HAP-1 (cell line): Measurements from ENCODE around the gene PRKN.
"Not testable (repeated sequence)": the region's sequence is repeated elsewhere in the genome, so short reads cannot be mapped to it uniquely, and the experiment has no call there.

Experiments
- DNase-seq, 2 experiments: peaks; one replicate each; pipeline ENCODE4 v3.0.0-alpha.2; 2016 to 2020; ENCODE audit warnings: low spot score in 2 of 2
- H3K27me3 ChIP-seq: fragments of 250-450 bp; sonication (Bioruptor Pico); 2 replicates; pipeline ENCODE4 v1.5.1; 2020; ENCODE audit warnings: low read depth, mild to moderate bottlenecking, moderate library complexity
- H3K36me3 ChIP-seq: fragments of 250-450 bp; sonication (Bioruptor Pico); replicated peaks from 2 replicates; pipeline ENCODE4 v1.5.1; 2020; ENCODE audit warnings: mild to moderate bottlenecking
- H3K4me1 ChIP-seq: fragments of 250-450 bp; sonication (Bioruptor Pico); 2 replicates; pipeline ENCODE4 v1.5.1; 2020; ENCODE audit warnings: mild to moderate bottlenecking
- H3K4me3 ChIP-seq: fragments of 250-450 bp; sonication (Bioruptor Pico); 2 replicates; pipeline ENCODE4 v1.5.1; 2020; ENCODE audit warnings: mild to moderate bottlenecking, moderate library complexity
- H3K9me3 ChIP-seq: fragments of 250-450 bp; sonication (Bioruptor Pico); 2 replicates; pipeline ENCODE4 v1.5.1; 2020; ENCODE audit warnings: mild to moderate bottlenecking, moderate library complexity
- in situ Hi-C: fragments of 300-500 bp; cut with MboI; formaldehyde crosslinking; loops from 3 replicates; pipeline ENCODE4 v1.14.3; 2020; ENCODE audit warnings: low sequenced_read_pairs, inconsistent platforms, mixed read lengths

The PRKN gene

GRCh38 chr6:162680367-162680766, 47.2 kb downstream of the PRKN start:
- in situ Hi-C loops: no loop called here
- Histone ChIP-seq H3K9me3 (no peaks in the 10 kb centered on the region), H3K36me3 (no peaks in the 10 kb centered on the region), H3K4me1 (no peaks in the 10 kb centered on the region; the same call in 1 of the 2 replicates), H3K4me3 (no peak overlapping the region), H3K27me3 (no peaks in the 10 kb centered on the region)
- no peak for DNase-seq

GRCh38 chr6:162679681-162680080, 47.9 kb downstream of the PRKN start:
- in situ Hi-C loops: no loop called here
- H3K4me1 ChIP-seq: no peaks in the 10 kb centered on the region; the same call in 1 of the 2 replicates
- no peaks in the 10 kb centered on the region for H3K36me3 ChIP-seq
- no peaks in the 10 kb centered on the region for H3K9me3 ChIP-seq
- no peak for DNase-seq
- H3K27me3 ChIP-seq: no peaks in the 10 kb centered on the region
- H3K4me3 ChIP-seq: no peak overlapping the region

DNA sequence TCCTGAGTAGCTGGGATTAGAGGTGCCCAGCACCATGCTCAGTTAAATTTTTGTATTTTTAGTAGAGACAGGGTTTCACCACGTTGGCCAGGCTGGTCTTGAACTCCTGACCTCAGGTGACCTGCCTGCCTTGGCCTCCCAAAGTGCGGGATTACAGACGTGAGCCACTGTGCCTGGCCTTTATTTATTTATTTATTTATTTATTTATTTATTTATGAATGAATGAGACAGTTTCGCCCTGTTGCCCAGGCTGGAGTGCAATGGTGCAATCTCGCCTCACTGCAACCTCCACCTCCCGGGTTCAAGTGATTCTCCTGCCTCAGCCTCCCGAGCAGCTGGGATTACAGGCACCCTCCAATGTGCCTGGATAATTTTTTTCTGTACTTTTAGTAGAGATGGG, 48.7 kb downstream of the PRKN start:
- H3K27me3 ChIP-seq, in situ Hi-C loops, H3K4me1 ChIP-seq, H3K9me3 ChIP-seq, DNase-seq, H3K4me3 ChIP-seq, H3K36me3 ChIP-seq: not testable (repeated sequence)

GRCh38 chr6:162675503-162675902, 52.1 kb downstream of the PRKN start:
- H3K27me3 ChIP-seq: no peaks in the 10 kb centered on the region
- in situ Hi-C loops: no loop called here
- no peak overlapping the region for H3K4me3 ChIP-seq
- no peak for DNase-seq
- H3K36me3 ChIP-seq: no peaks in the 10 kb centered on the region
- H3K9me3 ChIP-seq: no peaks in the 10 kb centered on the region
- H3K4me1 ChIP-seq: peaks cover 4% of the 10 kb centered on the region

DNA sequence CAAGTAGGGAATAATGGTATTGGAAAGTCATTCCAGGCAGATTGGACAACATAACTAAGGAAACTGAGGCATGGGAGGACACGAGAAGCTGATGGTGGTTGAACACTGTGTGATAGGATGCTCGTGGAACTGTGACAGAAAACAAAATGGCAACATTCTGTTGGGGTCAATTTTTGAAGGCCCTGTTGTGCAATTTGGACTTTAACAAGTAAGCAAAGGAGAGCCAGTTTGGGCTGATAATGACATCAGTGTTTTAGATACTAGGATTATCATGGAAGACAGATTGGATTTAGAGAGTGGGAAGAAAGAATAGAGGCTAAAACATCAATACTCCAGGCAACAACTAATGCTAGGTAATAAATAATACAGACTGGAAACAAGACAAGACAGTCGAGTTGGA, 53.1 kb downstream of the PRKN start:
- no peak for DNase-seq
- Histone ChIP-seq H3K4me1 (peaks cover 4% of the 10 kb centered on the region), H3K4me3 (no peak overlapping the region), H3K36me3 (no peaks in the 10 kb centered on the region), H3K9me3 (no peaks in the 10 kb centered on the region), H3K27me3 (no peaks in the 10 kb centered on the region)
- in situ Hi-C loops: no loop called here

GRCh38 chr6:162671580-162672165, 55.9 kb downstream of the PRKN start:
- no peak for DNase-seq
- Histone ChIP-seq H3K36me3 (no peaks in the 10 kb centered on the region), H3K9me3 (no peaks in the 10 kb centered on the region), H3K4me1 (peaks cover 4% of the 10 kb centered on the region), H3K27me3 (no peaks in the 10 kb centered on the region), H3K4me3 (no peak overlapping the region)
- in situ Hi-C loops: no loop called here

GRCh38 chr6:162670345-162670744, 57.2 kb downstream of the PRKN start:
- in situ Hi-C loops: no loop called here
- H3K4me1 ChIP-seq: peaks cover 4% of the 10 kb centered on the region
- H3K4me3 ChIP-seq: no peak overlapping the region
- no peaks in the 10 kb centered on the region for H3K27me3 ChIP-seq
- no peak for DNase-seq
- H3K36me3 ChIP-seq: no peaks in the 10 kb centered on the region
- H3K9me3 ChIP-seq: no peaks in the 10 kb centered on the region

GRCh38 chr6:162666246-162666645, 61.3 kb downstream of the PRKN start:
- Histone ChIP-seq H3K36me3 (no peaks in the 10 kb centered on the region), H3K9me3 (no peaks in the 10 kb centered on the region), H3K4me3 (no peak overlapping the region), H3K4me1 (no peaks in the 10 kb centered on the region; the same call in 1 of the 2 replicates), H3K27me3 (no peaks in the 10 kb centered on the region)
- DNase-seq: no peak
- in situ Hi-C loops: no loop called here

DNA sequence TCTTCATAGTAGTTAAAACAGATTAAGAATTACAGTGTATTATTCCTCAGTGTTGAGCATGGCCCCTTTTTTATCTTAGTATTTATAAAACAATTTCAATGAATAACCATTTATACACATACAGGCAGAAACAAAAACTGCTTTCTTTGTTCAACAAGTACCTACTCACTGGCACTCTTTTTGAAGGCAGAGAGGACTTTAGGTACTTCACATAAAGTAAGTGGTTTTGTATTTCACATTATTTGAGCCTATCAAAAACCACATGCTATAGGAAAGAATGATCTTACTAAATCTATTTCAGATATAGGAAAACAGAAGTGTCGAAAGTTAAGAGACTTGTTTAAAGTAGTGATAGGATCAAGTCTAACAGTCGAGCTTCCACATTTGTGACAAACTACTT, 73.8 kb downstream of the PRKN start:
- no peaks in the 10 kb centered on the region for H3K9me3 ChIP-seq
- no peaks in the 10 kb centered on the region for H3K27me3 ChIP-seq
- in situ Hi-C loops: no loop called here
- no peak overlapping the region for H3K4me3 ChIP-seq
- DNase-seq: no peak
- no peaks in the 10 kb centered on the region; the same call in 1 of the 2 replicates for H3K4me1 ChIP-seq
- H3K36me3 ChIP-seq: no peaks in the 10 kb centered on the region

- Histone ChIP-seq H3K4me1 (no peaks in the 10 kb centered on the region; the same call in 1 of the 2 replicates), H3K4me3 (no peak overlapping the region), H3K36me3 (no peaks in the 10 kb centered on the region), H3K9me3 (no peaks in the 10 kb centered on the region), H3K27me3 (no peaks in the 10 kb centered on the region)
- in situ Hi-C loops: no loop called here
- DNase-seq: no peak
Measured at GRCh38 chr6:162651505-162651904, 76.1 kb downstream of the PRKN start.

DNA sequence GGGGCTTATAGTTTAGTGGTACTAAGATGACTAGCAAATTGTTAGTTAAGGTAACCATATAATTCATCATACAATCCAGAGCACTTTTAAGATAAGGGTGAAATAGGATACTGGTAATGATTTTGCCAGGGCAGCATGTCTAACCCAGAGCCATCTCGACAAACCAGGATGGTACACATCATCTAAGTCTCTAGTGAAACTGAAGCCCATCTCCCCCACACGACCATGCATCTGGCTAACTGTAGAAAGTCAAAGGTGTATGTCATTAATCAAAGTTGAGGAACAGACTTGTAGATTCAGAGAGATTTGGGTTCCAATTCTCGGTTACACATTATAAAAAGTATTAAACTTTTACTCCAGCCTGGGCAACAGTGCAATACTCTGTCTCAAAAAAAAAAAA, 78.3 kb downstream of the PRKN start:
- no peaks in the 10 kb centered on the region for H3K27me3 ChIP-seq
- DNase-seq: no peak
- no peaks in the 10 kb centered on the region for H3K9me3 ChIP-seq
- H3K4me3 ChIP-seq: no peak overlapping the region
- no peaks in the 10 kb centered on the region for H3K4me1 ChIP-seq
- no peaks in the 10 kb centered on the region for H3K36me3 ChIP-seq
- in situ Hi-C loops: no loop called here

- H3K27me3 ChIP-seq: no peaks in the 10 kb centered on the region
- H3K9me3 ChIP-seq: no peaks in the 10 kb centered on the region
- H3K4me3 ChIP-seq: no peak overlapping the region
- in situ Hi-C loops: no loop called here
- no peak for DNase-seq
- H3K4me1 ChIP-seq: no peaks in the 10 kb centered on the region
- H3K36me3 ChIP-seq: no peaks in the 10 kb centered on the region
Measured at GRCh38 chr6:162644153-162644552, 83.4 kb downstream of the PRKN start.

DNA sequence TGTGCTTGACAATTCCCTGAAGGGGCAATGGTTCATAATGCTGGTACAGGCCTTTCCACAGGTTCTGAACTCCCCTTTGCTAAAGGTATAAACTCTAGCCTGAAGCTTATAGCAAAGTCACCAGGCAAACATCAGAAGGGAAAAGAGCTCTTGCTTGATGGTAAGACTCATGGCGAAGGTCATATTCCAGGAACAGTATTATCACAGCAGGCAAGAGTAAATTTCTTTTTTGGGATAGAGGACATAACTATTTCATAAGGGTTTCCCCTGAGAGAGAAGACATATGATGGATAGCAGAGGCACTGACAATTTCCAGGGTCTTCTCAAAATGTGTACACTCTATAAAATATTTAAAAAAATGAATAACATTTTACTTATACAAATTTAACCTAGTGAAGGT, 86.8 kb downstream of the PRKN start:
- in situ Hi-C loops: no loop called here
- DNase-seq: no peak
- Histone ChIP-seq H3K4me1 (no peaks in the 10 kb centered on the region), H3K4me3 (no peak overlapping the region), H3K9me3 (no peaks in the 10 kb centered on the region), H3K27me3 (no peaks in the 10 kb centered on the region), H3K36me3 (no peaks in the 10 kb centered on the region)

- in situ Hi-C loops: no loop called here
- Histone ChIP-seq H3K4me3 (no peak overlapping the region), H3K27me3 (no peaks in the 10 kb centered on the region), H3K36me3 (no peaks in the 10 kb centered on the region), H3K4me1 (no peaks in the 10 kb centered on the region), H3K9me3 (no peaks in the 10 kb centered on the region)
- no peak for DNase-seq
Measured at GRCh38 chr6:162639951-162640350, 87.6 kb downstream of the PRKN start.

- in situ Hi-C loops: no loop called here
- DNase-seq: no peak
- H3K27me3 ChIP-seq: no peaks in the 10 kb centered on the region
- H3K4me3 ChIP-seq: no peak overlapping the region
- no peaks in the 10 kb centered on the region for H3K4me1 ChIP-seq
- no peaks in the 10 kb centered on the region for H3K36me3 ChIP-seq
- no peaks in the 10 kb centered on the region for H3K9me3 ChIP-seq
Measured at GRCh38 chr6:162638931-162639574, 88.5 kb downstream of the PRKN start.
